DMS114 treated with DMSO at 0.1 percent for 48 hours (cell line): Measurements from ENCODE around the gene IL15RA.
"Not testable (repeated sequence)": the region's sequence is repeated elsewhere in the genome, so short reads cannot be mapped to it uniquely, and the experiment has no call there.

Experiments
- DNase-seq: peaks from one replicate; lab custom pipeline; 2025; ENCODE audit not compliant: unreplicated experiment; lab: John Stamatoyannopoulos, UW

IL15RA gene

DNA sequence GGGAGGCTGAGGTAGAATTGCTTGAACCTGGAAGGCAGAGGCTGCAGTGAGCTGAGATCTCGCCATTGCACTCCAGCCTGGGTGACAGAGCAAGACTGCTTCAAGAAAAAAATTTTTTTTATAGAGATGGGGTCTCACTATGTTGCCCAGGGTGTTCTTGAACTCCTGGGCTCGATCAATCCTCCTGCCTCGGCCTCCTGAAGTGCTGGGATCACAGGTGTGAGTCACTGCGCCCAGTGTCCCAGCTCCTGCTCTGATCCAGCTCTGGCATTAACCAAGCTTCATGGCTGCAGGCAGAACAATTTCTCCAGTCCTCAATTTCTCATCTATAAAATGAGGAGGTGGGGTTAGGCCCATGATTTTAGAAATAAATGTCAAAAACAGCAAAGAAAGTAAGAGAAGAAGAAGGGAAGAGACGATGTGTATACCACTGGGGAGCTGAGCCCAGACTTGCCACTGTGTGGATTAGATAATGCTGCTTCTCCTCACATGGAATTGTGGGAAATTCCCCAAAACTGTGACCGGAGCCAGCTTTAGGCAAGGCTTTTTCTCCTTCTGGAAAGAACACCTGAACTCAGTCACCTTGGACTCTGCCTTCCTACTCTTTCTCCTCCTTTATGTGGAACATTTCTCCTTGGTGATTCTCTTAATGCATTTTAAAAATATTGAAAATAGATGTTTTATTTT is 25.5 kb downstream of the IL15RA start:
- no peak for DNase-seq

DNA sequence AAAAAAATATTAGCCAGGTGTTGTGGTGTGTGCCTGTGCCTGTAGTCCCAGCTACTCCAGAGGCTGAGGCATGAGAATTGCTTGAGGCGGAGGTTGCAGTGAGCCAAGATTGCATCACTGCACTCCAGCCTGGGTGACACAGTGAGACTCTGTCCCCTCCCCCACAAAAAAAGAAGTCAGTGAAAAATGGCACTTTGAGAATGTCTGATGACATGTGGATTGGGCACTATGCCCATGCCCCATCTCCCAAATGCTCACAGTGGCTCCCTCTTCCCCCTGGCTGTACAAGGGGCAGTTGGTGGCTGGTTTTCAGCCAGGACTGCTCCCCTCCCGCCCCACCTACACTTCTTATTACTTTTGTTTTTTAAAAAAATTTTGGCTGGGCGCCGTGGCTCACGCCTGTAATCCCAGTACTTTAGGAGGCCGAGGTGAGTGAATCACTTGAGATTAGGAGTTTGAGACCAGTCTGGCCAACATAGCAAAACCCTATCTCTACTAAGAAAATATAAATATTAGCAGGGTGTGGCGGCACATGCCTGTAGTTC is 26.1 kb downstream of the IL15RA start:
- DNase-seq: no peak

DNA sequence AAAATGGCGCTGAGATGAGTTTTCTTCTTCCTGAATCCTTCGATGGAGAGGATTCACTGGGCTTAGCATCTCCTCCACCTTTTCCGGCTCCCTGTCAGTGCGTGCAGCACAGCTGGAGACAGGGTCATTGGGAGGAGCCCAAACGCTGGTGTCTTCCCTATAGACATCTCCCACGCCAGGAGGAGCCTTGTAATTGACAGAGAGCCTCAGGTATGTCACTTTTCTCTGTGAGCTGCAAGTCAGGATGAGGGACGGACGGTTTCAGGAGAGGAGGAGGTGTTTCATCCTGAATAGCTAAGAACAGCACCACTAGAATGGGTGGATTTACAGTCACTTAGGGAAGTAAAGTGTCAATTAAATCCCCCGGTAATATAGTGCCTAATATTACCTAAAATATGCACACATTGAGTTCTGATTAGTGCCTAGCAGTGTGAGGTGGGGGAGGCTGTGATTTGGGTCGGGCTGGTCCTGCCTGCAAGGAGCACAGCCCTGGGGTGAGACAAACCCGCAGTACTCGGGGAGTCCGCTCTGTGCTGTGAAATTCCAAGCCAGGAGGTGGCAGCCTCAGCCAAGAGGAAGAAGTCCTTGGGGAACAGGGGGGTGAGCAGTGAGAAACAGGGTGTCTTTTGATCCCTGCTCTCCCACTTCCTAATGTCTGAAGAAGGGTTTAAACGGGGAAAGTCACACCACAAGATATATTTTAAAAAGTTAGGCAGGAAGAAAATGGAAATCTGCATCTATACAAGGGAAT is 28.2 kb downstream of the IL15RA start:
- DNase-seq: peak; percentile 25

DNA sequence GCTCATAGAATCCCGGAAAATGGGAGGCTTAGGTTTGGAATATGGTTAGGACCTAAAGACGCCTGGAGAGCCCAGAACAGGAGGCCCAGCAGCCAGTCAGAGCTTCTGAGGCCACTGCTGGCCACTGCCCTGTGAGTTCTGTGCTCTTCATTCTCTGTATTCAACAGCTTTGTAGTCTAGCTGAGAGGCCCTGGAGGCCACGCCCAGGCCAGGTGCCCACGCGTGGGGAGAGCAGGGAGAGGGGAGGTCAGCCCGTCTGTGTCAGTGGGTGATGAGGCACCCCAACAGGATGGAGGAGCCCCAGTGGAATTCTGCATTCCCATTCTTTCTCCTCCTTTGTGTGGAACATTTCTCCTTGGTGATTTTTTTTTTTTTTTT is 29.1 kb downstream of the IL15RA start:
- no peak for DNase-seq

DNA sequence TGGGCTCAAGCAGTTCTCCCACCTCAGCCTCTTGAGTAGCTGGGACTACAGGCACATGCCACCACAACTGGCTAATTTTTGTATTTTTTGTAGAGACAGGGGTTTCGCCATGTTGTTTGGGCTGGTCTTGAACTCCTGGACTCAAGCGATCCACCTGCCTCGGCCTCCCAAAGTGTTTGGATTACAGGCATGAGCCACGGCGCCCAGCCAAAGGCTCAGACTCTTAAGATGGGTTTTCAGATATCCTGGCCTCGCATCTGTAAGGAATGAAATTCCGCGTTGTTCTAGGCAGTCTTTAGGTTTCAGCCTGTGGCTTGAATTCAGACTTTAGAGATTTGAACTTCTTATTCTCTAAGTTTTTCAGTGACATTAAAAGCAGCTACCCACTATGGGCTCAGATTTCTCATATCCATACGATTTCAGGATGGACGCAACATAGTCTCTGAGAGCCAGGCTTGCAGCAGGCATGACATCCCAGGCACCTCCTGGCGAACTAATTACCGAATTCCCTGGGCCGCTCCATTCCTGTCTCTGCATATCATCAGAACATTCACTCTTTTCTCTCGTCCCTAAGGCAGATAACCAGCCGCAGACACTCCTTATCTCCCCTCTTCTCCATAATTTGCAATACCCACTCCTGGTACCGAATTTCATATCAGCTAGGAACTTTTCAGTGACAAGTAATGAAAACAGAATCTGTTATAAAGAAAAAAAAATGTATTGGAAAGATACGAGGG is 29.7 kb downstream of the IL15RA start:
- no peak for DNase-seq

DNA sequence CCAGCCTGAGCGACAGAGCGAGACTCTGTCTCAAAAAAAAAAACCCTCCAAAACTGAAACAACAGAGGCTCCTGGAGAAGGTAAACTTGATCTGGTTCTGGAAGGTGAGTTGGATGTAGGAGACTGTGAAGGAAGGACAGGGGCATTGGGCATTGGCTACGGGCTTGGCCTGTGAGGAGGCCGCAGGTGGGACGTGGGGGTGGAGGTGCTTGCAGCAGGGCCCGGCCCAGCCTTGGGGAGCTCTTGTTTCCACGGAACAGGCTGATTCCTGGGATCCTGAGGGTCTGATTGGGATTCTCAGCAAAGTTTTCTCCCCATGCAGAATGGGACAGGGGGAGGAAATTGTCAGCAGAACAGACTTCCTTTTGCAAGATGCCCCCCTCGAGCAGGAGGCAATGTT is 30.6 kb downstream of the IL15RA start:
- DNase-seq: no peak

DNA sequence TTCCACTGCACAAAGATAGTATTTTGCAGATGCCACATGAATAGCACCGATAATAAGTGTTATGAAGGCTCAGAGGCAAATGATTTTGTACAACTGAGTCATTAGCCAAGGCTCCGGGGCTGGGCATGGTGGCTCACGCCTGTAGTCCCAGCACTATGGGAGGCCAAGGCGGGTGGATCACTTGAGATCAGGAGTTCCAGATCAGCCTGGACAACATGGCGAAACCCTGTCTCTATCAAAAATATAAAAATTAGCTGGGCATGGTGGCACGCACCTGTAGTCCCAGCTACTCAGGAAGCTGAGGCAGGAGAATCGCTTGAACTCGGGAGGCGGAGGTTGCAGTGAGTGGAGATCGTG is 30.9 kb downstream of the IL15RA start:
- not testable (repeated sequence) for DNase-seq

DNA sequence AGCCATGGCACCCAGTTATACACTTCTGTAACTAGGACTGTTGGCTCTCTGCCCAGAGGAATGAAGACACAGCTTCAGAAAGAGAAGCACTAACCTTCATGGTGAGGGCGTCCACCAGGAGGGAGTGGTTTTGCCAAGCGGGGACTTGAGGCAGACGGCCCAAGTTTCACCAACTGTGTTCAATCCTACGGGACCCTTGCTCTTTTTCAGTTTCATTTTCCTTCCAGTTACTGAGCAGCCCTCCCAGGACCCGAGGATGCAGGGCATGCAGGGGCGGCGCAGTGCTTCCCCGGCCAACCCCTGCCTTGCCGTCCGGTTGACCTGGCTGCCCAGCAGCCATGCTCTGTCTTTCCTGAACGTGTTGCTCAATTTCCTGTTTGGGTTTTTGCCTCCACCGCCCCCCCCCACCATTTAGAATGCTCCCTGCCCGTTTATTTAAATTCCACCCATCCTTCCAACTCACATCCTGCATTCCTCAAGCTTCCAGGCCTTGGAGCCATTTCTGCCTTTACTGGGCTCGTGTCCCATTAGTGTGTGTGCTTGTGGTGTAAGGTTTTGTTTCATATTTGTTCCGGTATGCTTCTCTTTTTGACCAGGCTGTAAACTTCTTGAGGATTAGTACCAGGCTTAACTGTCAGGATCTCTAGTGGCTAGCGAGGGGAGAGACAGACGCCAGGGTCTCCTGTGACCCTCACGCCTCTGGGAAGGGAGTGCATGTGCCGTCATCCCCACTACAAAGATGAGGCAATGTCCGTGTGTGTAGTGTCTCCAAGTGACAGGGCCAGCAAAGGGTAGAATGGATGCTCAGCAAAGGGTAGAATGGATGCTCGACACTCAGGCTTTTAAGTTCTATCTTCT is 31.6 kb downstream of the IL15RA start:
- no peak for DNase-seq

DNA sequence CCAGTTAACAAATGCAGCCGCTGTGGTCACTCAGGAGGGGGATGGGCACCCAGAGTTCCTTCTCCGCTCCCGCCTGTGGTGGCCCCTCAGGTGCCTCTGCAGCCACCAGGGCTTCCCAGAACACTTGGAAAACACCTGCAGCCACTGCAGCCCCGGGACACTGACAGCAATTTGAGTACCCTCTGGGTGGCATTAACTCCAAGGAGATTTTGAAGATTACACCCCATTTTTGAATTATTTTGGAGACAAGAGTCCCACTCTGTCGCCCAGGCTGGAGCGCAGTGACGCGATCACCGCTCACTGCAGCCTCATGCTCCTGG is 32.2 kb downstream of the IL15RA start:
- DNase-seq: no peak

DNA sequence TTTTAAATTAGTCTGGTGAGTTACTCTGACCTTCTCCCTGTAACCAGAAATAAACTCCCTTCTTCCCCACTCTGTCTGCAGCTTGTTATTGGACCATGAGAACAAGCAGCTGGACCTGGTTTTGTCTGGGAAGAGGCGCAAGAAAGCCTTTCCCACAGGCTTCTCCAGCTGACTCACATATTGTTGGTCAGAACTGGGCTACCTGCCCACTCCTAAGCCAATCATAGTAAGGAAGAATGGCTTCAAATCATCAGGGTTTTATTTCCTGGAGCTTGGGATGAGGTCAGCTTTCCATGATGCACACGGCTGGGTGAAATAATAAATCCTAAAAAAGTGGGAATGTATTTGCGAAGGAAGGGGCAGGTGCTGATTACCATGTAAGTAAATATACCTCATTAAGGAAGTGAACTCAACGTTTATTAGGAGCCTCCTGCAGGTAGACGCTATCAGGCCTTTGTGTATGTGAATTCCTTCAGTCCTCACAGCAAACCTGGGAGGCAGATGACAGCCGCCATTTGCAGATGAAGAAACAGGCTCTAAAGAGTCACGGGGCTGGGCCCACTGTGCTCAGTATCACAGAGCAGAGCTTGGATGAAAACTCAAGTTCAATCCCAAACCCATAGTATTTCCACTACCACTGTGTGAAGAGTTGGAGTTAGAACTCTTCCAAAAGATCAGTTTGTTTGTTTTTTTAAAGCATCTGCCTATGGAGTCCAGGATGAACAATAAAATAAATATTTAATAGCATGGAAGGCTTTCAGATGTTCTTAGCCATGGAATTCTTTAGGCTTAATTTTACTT is 32.8 kb downstream of the IL15RA start:
- DNase-seq: no peak

DNA sequence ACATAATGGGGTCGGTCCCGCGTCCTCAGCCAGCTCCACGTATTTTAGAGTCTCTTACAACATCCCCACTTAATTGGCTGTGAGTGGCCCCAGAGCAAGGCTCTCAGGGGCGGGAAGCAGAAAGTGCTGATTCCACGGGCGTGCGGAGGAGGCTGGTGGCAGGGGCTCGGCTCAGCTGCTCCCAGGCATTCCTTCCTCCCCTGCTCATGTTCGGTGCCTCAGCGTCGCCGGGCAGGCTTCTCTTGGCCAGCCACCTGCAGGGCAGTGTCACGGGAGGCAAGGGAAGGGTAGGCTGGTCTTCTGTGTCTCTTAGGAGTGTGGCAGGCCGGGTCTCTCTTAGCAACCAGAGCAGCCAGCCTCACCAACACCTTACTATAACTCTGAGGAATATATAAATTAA is 33.8 kb downstream of the IL15RA start:
- DNase-seq: no peak

DNA sequence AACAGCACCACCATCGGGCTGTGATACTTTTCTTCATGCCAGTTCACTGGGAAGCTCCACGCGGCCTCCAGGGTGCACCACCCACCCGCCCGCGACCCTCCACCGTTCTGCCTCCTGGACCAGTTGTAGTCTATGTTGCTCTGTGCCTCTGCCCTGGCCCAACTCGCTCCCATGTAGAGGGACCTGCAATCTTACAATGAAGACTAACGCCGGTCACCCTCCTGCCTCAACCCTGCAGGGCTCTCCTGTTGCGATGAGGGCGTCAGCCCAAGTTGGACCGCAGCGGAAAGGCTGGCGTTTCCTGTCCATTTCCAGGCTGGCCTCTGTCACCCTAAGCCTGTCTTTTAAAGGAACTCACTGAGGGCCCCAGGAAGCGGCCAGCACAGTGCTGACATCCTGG is 34.9 kb downstream of the IL15RA start:
- DNase-seq: no peak

DNA sequence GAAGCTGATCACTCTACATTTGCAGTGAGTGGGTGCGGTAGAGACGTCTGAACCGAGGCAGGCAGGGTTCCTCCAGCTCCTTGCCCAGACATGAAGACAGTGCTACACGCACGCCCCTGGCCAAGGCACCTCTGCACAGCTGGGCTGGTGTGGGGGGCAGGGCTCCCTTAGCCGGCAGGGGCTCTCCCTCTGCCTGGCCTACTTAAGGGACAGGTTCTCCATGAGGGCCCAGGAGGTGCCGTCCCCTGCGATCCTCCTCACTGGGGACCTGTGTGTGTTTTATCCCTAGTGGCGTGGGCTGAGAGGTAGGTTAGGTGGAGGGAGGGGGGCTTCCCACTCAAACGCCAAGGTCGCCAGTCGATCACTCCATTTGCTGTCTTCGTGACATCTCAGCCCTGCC is 35.3 kb downstream of the IL15RA start:
- no peak for DNase-seq

DNA sequence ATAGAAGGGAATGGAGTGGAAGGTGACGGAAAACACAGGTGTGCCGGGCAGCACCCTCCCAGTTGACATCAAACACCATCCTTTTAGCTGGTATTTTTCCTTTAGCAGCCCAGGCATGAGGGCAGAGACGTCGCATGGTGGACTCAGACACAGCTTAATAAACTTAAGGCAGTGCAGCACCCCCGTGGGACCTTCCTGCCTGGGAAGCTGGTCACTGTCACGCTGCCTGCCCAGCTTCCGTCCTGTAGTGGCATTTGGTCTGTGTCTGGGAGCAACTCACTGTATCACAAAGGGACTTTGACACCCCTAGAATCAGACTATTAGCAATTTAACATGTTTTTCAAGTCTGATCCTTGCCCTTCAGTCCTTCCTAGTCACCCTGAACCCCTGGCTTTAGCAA is 35.8 kb downstream of the IL15RA start:
- DNase-seq: no peak

DNA sequence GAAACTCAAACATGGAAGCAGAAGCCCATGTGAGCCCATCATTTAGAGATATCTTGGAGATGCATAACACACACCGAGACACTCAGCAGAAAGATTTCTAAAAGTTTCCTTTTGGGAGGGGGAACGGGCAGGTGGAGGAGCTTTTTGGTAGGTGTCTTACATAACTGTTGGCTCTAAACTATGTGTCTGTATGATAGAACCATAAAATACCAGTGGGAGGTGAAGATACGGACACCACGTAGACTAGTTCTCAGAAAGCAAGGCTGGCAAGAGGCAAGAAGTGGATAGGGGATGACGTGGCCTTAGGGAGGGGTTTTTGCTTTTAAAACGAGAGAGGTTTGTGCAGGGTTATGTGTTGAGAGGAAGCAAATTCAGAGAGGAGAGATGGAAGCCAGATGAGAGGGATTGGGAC is 36.5 kb downstream of the IL15RA start:
- DNase-seq: no peak

DNA sequence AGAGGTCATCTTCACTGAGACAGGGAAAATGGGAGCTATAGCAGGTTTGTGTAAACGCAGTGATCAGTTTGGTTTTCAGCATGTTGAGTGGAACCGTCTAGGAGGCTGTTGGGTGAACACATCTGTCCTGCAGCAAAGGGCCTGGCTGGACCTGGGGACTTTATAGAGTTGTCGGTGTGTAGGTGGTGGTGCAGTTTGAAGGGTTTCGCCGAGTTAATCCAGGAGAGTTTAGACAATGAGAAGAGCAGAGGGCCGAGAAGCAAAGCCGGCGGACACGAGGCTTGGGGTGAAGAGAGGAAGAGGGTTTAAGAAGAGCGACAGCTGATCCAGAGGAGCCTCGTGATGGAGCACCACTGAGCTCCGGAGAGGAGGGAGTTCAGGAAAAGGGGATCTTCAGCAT is 39.1 kb downstream of the IL15RA start:
- DNase-seq: no peak

DNA sequence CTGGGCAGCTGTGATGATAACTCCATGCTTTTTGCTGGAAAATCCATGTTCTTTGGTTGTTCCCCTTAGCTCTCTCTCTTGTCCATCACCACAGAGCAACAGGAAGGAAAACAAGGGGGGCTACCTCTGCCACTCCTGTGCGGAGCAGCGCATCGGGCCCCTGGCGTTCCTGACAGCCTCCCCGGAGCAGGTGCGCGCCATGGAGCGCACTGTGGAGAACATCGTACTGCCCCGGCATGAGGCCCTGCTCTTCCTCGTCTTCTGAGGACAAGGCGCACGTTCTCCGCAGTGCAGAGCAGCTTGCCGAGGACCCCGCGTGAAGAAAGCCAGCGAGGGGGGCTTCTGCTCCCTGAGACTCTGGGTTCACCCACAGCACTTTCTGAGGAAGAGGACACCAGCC is 40.3 kb downstream of the IL15RA start:
- no peak for DNase-seq

DNA sequence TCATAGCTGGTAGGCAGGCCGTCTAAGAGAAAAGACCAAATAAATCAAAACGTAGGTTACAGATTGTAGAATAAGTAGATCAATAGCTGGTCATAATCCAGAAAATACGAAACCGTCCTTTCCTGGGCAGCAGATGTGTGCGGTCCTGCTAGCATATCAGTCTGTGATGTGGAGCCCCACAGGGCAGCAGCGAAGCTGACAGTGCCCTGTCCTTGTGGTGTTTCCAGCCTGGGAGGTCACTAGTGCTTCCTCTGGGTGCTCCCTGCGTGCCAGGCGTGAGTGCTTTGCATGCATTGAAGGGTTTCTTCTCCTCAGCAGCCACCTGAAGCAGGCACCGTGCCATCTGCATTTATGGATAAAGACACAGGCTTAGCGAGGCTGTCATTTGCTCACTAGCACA is 41.7 kb downstream of the IL15RA start:
- DNase-seq: no peak

DNA sequence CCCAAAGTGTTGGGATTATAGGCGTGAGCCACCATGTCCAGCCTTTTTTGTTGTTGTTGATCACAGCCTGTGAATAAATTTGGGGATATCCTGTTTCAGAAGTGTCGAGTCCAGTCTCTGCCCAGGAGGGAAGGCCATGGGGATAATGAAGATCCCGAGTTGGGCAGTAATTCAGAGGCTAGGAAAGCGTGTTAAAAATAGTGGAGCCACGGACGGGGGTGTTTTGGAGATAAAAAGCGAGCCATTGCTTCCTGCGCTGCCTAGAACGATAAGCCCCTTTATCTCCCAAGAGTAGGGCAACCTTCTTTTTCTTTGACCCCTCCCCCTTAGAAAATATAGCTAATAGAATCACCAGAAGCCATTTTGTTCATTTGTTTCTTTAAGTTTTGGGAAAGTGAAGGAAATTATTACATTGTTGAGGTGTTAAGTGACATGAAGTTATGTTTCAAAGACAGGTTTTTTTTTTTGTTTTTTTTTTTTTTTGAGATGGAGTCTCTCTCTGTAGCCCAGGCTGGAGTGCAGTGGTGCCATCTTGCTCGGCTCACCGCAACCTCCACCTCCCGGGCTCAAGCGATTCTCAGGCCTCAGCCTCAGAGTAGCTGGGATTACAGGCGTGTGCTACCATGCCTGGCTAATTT is 43.3 kb downstream of the IL15RA start:
- DNase-seq: no peak

DNA sequence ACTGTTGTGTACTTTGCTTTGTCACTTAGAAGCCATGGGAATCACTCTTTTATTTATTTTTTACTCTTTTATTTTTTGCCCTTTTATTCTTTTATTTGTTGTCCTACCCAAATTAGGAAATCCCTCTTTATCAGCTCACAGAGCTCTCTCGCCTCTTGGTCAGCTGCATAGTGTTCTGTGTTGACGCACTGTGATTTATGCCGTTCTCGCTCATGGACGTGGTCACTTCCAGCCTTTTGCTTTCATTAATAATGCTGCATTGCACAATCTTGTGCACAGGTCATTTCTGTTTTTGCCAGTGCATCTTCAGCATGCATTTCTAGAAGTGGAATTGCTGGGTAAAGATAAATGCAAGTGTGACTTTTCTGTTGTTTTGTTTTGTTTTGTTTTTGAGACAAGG is 45.0 kb downstream of the IL15RA start:
- DNase-seq: no peak
